Stimulated activated CD4-positive, alpha-beta T cell treated with anti-CD3 and anti-CD28 coated beads, Interleukin-2, amount 100 ng/mL, for 24 hours (primary cell): ENCODE data around the gene BAG3.
A peak's percentile ranks its signal among the peaks of the same experiment; 100 is the strongest.

Experiments used
- DNase-seq, 2 donors: peaks; one replicate each; pipeline ENCODE4 v3.0.0-alpha.2; 2020

BAG3 gene

DNA sequence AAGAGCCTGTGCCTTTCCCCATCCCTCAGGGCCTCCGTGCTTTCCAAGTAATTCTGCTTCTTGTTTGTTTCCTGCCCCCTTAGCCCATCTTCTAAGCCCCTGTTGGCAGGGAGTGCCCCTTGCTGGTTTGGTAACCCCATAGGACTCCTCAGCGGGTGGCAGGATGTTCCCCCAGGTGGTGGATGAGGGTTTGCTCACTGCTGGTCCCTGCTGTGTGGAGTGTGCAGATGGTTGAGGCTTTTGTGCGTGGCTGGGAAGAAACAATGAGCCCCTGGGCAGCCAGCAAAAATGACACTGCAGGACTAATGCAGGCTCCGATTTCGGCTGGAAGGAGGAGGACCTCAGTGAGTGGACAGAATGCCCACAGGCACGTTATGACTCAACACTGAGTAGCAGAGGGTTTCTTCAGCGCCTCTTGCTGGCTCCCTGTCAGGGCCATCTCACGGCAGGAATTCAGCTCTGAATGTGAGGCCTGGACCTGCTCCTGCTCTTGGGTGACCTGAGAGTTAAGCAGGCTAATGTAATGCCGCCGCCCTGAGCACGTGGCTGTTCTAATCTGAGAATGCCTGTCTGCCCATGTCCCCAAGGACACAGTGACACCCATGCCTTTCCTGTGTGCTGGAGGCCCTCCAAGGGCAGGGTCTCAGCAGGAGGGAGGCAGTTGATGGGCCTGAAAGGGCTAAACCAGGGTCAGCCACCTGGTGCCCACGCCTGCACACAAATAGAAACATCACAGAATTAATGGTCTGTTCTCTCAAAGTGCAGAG, 16.6 kb downstream of the BAG3 start:
- no peak for DNase-seq

GRCh38 chr10:119668461-119668860, 17.3 kb downstream of the BAG3 start:
- no peak for DNase-seq

- no peak for DNase-seq
Observed at GRCh38 chr10:119669331-119669730, 18.2 kb downstream of the BAG3 start.

DNA sequence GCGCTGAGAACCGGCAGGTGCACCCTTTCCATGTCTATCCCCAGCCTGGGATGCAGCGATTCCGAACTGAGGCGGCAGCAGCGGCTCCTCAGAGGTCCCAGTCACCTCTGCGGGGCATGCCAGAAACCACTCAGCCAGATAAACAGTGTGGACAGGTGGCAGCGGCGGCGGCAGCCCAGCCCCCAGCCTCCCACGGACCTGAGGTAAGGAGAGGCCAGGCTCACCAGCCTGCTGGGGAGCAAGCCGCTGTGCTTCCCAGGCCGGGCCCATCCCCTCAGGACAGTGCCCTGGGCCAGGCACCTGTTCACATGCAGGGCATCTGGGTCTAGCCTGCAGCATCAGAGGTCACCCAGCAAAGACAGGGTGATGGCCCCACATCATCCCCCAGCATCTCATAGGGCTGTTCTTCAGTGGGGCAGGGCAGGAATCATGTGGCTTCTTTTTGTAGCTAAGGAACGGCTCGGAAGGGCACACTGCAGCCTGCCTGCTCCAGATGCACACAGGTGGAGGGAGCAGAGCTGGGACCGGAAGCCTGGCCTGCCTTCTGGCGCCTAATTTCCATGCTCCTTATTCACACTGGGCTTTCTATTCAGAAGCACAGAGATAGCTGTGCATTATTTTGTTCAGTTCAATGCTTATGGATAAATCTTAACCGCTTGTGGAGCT, 18.9 kb downstream of the BAG3 start:
- no peak for DNase-seq

GRCh38 chr10:119670717-119671116, 19.5 kb downstream of the BAG3 start:
- DNase-seq: no peak

DNA sequence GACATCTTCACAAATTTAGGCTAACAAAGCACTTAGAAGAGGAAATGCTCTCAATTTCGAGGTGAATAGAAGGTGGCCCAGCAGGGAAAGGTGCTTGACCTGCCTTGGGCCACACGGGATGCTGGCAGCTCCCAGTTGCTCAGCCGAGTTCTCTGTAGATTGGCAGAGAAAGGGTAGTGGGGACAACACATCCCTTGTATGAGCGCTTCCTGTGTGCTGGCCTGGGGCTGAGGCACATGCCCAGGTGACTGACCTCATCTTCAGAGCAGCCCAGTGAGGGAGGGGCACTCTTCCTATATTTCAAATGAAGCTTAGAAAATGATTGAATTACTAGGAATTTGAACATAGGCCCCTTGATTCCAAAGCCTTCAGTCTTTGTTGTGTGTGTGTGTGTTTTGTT, 20.2 kb downstream of the BAG3 start:
- no peak for DNase-seq

GRCh38 chr10:119672291-119672690, 21.1 kb downstream of the BAG3 start:
- DNase-seq: no peak

GRCh38 chr10:119673271-119673670, 22.1 kb downstream of the BAG3 start:
- DNase-seq: no peak

- DNase-seq: no peak
Observed at GRCh38 chr10:119675483-119676170, 24.4 kb downstream of the BAG3 start.

DNA sequence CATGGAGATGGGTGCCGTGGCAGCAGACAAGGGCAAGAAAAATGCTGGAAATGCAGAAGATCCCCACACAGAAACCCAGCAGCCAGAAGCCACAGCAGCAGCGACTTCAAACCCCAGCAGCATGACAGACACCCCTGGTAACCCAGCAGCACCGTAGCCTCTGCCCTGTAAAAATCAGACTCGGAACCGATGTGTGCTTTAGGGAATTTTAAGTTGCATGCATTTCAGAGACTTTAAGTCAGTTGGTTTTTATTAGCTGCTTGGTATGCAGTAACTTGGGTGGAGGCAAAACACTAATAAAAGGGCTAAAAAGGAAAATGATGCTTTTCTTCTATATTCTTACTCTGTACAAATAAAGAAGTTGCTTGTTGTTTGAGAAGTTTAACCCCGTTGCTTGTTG, 25.9 kb downstream of the BAG3 start:
- DNase-seq: no peak

GRCh38 chr10:119677904-119678755, 26.9 kb downstream of the BAG3 start:
- no peak for DNase-seq

GRCh38 chr10:119679480-119679829, 28.3 kb downstream of the BAG3 start:
- DNase-seq: no peak

DNA sequence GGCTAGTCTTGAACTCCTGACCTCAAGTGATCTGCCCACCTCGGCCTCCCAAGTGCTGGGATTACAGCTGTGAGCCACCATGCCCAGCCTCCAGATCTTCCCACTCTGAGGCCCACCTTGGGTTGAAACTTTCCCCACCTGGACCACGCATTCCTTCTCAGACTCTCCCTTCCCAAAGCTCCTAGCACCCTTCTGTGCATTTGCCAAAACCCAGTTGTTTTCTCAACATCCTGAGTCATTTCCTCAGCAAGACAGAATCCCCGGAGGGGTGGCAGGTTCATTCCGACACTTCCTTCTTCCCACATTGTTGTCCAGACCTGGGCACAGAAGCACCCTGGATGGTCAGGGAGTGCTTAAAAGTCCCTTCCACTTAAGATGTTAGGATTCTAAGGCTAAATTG, 28.9 kb downstream of the BAG3 start:
- no peak for DNase-seq

GRCh38 chr10:119680650-119681081, 29.5 kb downstream of the BAG3 start:
- DNase-seq: no peak

GRCh38 chr10:119686465-119687191, 35.4 kb downstream of the BAG3 start:
- peak; percentile 89 to 90 for DNase-seq

- no peak for DNase-seq
Observed at GRCh38 chr10:119687192-119688032, 36.2 kb downstream of the BAG3 start.

GRCh38 chr10:119688033-119688508, 36.9 kb downstream of the BAG3 start:
- no peak for DNase-seq

DNA sequence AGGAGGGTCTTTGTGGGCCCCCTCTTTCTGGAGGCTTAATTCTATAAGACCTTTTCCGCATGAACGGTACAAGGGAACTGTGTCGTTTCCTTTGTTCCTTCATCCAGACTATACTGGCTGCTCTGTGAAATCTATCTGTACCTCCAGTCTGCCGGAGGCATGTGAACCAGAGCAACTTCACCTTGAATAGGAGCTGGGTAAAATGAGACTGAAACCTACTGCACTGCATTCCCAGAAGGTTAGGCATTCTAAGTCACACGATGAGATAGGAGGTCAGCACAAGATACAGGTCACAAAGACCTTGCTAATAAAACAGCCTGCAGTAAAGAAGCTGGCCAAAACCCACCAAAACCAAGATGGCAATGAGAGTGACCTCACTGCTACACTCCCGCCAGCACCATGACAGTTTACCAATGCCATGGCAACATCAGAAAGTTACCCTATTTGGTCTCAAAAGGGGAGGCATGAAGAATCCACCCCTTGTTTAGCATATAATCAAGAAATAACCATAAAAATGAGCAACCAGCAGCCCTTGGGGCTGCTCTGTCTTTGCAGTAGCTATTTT, 37.9 kb downstream of the BAG3 start:
- DNase-seq: no peak

- no peak for DNase-seq
Observed at GRCh38 chr10:119691726-119692125, 40.5 kb downstream of the BAG3 start.

GRCh38 chr10:119693262-119693957, 42.2 kb downstream of the BAG3 start:
- no peak for DNase-seq
